Stimulated activated CD8-positive, alpha-beta memory T cell treated with anti-CD3 and anti-CD28 coated beads, Interleukin-7, amount 100 ng/mL, for 4 hours (primary cell): ENCODE measurements around the gene PARD3.

Experiments used
- DNase-seq, 2 donors: peaks; one replicate each; pipeline ENCODE4 v3.0.0-alpha.2; 2020; ENCODE audit warnings: low read depth in 2 of 2

The PARD3 gene

DNA sequence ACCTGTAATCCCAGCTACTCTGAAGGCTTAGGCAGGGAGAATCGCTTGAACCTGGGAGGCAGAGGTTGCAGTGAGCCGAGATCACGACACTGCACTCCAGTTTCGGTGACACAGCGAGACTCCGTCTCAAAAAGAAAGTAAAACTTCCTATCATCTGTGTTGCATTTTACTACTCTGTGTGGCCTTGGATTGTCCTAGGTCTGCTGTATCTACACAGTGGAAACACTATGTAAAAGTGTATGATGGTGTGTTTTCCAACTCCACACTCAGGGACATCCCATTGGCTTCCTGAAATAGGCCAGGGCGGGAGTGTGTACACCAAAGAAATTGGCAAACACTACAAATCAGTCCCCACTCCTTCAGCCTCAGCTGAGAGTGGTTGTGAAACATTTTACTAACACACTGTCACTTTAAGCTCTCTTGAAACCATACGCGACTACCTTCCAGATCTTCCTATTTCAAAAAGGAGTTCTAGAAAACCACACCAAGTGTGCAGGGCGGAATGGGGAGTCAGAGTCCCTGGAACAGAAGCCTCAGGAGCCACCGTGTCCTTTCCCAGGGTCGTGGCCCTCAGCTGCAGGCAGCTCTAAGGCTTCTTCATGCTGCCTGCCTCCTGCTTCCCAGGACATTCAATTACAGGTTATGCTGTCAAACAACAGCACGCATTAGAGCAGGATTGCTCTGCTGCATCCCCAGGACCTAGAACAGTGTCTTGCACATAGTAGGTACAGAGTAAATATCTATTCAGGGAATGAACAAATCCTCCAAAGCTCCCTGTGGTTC lies 275.4 kb downstream of the PARD3 start:
- no peak for DNase-seq

DNA sequence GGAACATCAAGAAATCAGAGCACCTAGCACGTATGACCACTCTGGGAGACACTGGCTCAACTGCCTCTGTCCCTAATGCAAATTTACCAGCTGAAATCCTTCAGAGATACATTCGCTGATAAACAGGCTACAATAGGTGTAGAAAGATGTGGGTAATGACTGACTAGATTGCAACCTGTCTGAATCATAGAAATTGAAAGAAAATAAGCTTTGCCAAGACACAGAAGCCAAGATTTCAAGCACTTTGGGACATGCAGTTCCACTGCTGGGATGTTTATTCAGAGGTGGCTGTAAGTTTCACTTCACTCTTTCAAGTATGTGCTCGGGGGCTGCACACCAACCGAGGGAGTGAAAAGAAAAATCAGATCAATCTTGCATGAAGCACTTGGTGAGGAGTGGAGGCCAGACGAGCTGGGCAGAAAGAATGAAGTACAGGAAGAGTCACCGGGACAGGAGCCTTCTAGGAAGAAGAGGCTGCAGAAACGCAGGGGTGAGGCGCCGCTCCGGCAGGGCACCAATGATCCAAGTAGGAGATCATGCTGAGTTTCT lies 276.7 kb downstream of the PARD3 start:
- DNase-seq: no peak

DNA sequence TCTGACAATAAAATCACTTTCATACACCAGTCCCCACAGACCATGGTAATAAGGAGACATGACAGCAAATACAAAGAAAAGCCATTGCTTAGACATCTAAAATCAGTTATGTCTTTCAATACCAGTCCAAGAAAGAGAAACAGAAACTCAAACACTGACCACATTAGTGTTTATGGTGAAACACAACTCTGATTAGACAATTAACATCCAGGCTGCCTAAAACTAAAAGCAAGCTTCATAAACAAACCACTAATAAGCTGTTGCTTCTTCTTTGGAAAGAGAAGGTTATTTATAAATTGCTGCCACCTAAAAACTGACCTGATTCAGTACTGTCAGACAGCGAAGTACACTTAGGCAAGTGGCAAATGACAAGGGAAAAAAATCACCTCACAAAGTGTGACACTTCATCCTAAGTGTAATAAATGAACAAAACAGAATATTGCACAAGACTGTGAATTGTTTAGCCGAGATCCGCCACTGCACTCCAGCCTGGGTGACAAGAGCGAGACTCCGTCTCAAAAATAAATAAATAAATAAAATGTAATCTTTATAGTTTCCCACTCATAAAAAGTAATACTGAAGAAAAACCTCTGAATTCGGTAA lies 277.4 kb downstream of the PARD3 start:
- DNase-seq: no peak

DNA sequence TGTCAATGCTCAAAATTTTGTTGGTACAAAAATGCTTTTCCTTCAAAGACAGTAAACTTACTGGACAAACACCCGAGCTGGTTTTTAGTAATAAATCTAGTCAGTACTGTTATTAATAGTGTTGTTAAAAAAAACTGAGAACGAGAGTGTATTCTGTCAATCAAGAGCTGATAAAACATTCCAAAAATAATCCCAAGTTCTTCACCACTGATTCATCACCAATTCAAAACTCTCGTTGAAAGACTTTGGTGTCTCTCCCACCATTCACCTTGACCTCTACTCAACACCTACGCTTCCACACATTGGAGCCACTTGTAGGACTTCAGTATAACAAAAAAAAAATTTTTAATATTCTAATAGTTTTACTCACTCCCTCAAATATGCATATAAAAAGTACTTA lies 279.2 kb downstream of the PARD3 start:
- DNase-seq: no peak

DNA sequence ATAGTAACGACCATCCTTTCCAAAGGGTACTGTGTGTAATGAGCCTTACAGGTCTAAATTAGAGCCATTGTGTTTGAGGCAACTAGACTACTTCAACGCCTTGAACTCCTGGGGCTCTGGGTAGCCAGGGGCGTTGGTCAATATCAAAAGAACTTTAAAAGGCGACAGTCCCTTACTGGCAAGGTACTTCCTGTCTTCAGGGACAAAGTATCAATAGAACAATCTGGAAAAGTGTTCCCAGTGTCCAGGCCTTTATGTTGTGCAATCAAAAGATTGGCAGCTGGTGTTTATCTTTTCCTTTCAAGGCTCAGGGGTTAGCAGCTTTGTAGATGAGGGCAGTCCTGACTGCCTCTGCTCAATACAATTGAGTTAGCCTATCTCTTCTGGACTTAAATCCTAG lies 284.3 kb downstream of the PARD3 start:
- DNase-seq: no peak

DNA sequence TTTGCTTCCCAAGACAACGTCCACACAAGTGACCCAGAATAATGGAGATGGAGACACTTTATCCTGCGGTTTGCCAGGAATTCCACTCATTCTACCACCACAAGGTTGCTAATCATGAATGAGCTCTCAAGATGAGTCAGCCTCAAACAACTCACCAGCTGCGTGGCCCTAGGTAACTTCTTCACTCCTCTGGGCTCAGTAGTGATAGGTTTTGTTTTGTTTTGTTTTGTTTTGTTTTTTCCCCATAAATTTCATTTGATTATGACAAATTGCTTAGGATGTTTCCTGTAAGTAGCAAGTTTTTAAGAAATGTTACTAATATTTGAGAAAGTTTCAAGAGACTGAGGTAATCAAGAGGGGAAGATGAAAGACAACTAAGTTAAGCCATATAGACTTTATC lies 286.8 kb downstream of the PARD3 start:
- no peak for DNase-seq

DNA sequence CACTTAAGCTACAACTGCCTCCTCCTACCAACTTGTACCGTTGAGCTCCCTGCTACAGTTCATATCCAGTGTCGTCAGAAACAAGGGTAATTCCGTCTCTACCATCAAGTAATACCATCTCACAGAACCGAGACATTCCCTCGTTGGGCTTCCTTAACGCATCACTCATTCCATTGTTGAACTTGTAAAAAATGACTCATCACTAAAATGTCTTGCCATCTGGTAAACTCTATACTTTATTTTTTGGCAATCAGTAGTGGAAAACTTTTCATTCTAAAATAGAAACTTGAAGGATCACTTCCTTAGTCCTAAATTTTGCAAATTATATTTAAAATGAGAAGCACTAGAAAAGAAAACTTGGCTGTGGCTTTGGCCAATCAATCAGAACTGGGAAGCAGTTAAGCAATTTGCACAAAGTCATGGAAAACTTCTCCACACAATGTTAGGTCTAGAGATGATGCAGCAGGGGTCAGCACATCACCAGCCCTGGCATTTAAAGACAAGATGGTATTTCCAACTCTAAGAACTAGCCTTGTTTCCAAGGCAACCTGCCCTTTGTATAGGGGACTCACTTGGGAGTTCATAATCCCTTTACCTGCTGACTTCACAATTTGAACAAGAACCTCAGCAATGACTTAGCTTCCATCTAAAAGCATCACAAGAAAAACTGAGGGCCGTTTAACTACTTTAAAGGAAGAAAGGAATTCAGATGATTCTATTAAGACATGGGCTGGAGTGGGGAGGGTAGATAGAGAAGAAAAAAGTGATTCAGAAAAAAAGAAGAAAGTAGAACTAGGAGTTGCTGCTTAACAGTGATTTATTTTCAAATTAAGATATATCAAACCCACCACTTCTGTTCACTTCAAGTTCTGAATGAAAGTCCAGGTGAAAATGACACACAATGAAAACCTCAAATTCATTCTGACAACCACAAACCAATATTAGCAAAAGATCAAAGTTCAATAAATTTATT lies 288.1 kb downstream of the PARD3 start:
- DNase-seq: no peak

DNA sequence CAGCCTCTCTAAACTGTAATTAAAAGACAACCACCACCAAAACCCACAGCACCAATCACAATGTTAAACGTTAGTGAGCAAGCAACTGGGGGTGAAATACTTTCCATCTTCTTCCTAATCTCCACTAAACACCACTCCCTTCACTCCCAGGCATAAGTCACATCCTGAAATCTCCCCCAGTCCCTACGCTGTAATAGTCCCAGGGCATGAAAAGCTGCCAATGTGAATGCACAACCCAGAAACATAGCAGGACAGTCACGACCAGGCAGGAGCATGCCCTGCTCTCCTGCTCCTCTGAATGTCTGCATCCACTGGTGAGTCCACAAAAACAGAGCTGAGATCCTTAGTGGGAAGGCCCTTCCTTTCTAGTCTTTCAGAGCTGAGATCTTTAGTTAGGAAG lies 288.9 kb downstream of the PARD3 start:
- DNase-seq: no peak

DNA sequence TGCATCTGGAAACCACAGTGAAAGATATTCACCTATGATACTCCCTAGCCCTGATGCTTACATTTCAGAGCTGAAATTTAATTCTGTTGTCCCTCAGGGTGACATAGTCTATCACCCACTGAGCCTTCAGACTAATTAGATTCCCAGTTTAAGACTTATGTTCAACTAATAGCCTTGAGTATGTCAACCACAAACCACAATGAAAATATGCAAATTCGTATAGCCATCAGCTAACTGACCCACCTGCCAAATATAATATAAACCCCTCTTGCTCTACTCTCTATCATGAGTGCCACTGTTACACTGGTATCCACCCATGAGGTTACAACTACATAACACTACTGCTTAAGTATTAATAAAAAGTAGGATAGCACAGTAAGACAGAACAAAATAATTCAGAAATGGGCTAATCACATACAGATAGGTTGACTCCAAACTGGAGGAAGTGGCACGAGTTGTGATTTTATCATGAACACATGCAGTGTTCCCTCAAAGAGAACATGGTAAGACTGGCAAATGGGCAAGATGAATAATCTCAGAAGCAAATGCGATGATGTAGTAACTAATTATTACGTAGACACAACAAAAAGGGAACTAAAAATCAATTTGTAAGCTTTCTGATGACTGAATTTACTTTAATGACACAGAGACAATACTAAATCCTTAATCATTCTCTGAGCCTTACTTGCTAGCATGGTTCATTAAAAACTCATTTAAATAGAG lies 290.6 kb downstream of the PARD3 start:
- DNase-seq: no peak

DNA sequence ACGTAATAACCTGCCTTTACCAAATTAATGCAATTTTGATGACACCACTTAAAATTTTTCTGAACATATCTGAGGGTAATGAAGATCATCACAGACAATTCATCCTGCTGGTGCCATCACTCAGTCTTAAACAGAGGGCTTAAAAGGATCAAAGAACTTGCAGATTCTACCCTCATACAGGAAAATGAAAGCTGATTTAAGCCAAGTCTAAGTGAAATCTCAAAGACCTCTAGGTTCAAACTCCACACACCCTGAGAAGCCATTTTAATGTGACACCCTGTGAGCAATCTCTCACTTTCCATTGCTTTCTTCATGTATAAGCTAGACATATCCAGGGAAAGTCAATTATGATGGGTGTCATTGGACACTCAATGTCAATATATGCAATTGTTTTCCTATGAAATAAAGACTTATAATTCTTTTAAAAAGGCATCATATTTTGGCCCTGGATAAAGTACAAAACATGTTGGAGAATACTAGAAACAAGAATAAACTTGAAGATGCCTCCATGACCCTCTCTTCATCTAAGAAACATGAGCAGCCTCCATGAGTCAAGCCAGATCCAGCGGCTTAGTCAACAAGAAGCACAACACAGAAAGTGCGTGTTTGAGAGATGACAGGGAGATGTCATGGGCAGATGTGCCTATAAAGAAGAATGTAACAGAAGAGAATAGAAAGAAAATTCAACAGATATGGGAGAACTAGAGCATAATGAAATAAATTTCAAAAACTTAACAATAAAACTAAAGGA lies 291.9 kb downstream of the PARD3 start:
- DNase-seq: no peak

DNA sequence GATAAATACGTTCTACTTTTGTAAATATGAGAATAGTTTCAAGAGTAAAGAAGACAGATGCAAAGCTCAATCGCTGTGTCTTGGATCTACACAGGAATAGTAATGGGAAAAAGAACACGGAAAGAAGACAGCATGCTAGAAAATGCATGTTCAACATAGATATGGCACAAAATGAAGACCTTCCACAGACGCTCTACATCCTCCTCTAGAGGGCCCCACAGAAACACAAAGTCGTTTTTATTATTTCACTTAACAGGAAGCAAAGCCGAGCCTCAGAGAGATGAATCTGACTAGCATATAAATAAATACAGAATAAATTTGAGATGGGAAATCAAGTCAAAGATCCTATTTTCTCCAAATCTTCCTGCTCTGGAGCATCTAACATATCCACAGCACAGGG lies 292.6 kb downstream of the PARD3 start:
- no peak for DNase-seq

DNA sequence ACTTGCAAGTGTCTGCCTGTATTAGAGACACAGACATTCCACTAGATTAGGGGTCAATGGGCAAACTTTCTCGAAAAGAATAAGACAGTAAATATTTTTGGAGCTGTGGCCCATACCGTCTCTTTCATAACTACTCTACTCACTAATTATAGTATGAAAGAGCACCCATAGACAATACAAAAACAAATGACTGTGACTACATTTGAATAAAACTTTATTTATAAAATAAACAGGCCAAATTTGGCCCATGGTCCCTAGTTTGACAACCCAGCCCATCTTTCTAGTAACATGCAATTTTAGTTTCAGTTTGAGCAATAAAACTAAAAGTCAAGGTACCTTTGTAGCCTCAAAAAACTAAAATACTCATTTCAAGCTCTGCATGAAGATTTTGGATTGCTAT lies 294.6 kb downstream of the PARD3 start:
- no peak for DNase-seq

DNA sequence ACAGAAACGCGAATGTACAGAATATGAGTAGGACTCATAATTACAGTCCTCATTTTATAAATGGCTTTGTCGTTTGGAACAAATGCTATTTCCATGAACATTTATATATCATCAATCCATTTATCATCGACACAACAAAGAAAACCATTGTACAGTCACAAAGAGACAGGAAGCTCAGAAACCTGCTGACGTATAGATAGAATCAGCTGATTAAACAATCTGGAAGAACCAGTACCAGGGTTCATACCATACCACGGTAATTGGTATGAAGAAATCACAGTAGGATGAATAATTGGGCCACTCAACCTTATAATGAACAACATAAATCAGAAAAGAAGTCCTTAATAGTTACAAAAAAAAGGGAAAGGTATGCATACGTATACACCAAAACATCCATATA lies 295.0 kb downstream of the PARD3 start:
- no peak for DNase-seq

DNA sequence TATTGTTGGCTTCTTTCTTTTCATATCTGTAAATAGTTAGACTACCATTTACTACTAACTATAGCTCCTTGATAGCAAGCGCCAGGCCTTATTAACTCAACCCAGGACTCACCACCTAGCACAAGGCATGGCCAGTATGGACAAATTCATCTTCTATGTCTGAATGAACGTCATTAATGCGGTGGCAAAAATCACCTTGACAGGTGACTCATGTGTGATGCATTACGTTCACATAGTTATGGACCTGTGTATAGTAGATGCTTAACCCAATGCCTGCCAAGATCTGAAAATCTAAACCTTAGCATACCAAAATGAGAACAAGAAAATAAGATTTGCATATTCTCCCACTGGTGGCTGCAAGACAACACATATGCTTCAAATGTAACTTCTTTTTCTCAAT lies 300.8 kb downstream of the PARD3 start:
- no peak for DNase-seq

DNA sequence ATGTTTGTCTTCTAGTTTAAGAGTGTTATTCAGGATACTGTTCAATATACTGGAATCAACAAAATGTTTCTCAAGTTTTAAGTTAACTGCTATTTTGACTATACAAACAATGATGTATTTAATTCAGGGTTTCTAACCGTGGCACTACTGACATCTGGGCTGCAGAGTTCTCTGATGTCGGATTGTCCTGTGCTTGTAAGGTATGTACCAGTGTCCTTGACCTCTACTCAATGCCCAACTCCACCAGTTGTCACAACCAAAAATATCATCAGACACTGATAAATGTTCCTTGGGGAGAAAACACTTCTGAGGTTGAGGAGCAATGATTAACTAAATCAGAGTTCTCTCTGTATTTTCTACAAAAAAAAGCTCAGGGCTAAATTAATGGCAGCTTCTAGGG lies 301.5 kb downstream of the PARD3 start:
- no peak for DNase-seq

DNA sequence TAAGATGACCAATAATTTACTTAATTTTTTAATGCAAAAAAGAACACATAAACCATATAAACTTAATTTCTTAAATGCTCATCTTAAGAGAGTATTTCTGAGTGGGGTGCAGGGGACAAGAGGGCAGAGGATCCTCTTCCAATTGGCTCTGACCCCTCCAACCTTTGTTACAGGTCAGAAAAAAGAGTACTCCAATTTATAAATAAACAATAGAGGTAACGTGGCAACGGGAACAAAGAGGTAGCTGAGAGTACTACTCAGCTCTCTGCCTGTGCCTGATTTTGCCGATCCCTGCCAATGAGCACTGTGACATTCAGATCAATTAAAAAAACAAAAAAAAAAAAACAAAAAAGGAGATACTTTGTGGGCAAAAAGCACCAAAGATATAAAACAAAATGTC lies 307.9 kb downstream of the PARD3 start:
- DNase-seq: no peak

DNA sequence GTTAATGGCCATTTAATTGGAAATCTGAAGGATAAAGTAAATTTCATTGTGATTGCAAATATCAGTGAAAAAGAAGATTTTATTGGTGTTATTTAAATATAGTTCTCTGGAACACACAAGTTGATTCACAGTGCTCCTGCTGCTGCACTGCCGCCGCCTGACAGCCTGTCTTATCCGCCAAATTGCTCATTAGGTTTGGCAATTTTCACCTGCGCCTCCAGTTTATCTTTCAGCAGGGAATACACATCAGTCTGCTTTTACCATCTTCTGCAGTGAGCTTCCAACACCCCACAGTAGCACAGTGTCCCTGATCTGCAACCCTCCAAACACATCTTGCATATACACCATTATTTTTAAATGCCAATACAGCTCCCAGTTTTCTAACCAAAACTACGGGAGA lies 308.3 kb downstream of the PARD3 start:
- no peak for DNase-seq

DNA sequence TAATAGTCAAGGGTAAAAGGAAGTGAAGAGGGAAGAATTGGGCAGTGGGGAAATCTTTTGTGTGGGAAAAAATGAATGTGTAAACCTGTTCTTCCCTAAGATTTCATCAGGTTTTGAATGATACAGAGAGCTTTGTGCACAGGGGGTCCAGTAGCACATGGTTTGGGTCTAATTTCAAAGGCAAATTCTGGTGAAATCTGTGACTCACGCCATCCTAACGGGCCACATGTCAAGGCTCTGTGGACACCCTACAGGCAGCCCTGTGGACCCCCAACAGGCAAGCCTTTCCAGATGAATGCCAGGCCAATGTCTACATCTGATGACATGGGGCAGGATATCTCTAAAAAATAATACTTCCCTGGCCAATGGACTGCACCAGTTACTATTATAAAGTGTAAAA lies 309.8 kb downstream of the PARD3 start:
- no peak for DNase-seq

DNA sequence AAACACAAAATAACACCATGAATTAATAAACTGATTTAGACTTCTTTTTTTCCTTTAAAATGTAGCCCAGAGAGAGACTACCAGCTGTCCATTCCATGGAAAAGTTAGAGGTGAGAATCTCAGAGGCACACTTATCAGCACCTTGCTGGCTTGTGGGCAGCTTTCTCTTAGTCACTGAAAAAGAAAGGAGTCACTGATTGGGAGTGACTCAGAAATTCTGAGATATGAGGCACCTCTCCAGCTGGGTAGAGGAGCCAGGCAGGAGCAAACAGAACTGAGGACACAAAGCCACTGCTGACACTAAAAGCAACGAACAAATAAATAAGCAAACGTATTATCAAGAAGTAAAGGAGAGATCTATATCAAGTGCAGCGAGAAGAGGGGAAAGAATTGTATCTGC lies 310.6 kb downstream of the PARD3 start:
- DNase-seq: no peak

DNA sequence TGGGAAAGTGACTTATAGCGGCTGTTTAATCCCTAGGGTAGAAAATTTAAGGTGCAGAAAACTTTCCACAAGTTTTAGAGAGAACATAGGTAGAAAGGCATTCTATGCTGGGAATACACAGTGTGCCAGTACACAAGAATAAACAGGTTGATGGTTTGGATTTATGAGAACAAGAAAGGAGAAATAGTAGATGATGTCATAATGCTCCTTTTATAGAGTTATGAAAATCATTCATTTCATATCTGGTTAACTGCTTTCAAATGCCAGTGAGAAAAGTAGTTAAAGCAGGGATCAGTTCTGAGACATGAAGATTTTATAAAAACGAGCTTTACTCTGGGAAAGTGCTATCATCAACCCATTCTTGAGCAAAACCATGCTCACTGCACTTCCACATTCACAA lies 311.4 kb downstream of the PARD3 start:
- no peak for DNase-seq
